Measurements from ENCODE around the gene MAIP1. TPM values are rescaled to one million over a fixed set of nuclear protein-coding genes. Genes with fewer than 3 reads are reported as not detected.

MAIP1 gene
- total and polyA plus RNA-seq, 4 donors = 15.6 to 27.8 (median 20.2) TPM

GRCh38 chr2:199943373-199943772 is 12.0 kb upstream of the MAIP1 start:
- no CpG with 5 or more reads among the region's 4 CpGs for WGBS (ENCODE audit: insufficient coverage)
- Histone ChIP-seq H3K36me3 (ENCODE audit: control insufficient read depth, insufficient read depth, low read length) (peaks cover 4% of the 10 kb centered on the region), H3K4me1 (ENCODE audit: control insufficient read depth, insufficient read depth, low read length) (no peaks in the 10 kb centered on the region), H3K4me3 (ENCODE audit: low read depth, low read length) (no peak overlapping the region), H3K27ac (ENCODE audit: low read depth, low read length) (no peak overlapping the region), H3K9me3 (ENCODE audit: control insufficient read depth, insufficient read depth, low read length) (no peaks in the 10 kb centered on the region), H3K27me3 (ENCODE audit: control insufficient read depth, insufficient read depth, low read length) (no peaks in the 10 kb centered on the region)
- DNase-seq (ENCODE audit: low read depth in 4 of 6, low spot score in 6 of 6) = no peak

GRCh38 chr2:199946196-199946595 is 9.2 kb upstream of the MAIP1 start:
- no peaks in the 10 kb centered on the region for H3K4me1 ChIP-seq (ENCODE audit: control insufficient read depth, insufficient read depth, low read length)
- no peaks in the 10 kb centered on the region for H3K9me3 ChIP-seq (ENCODE audit: control insufficient read depth, insufficient read depth, low read length)
- H3K36me3 ChIP-seq (ENCODE audit: control insufficient read depth, insufficient read depth, low read length) = no peaks in the 10 kb centered on the region
- DNase-seq (ENCODE audit: low read depth in 4 of 6, low spot score in 6 of 6) = no peak
- H3K4me3 ChIP-seq (ENCODE audit: low read depth, low read length) = no peak overlapping the region
- no peaks in the 10 kb centered on the region for H3K27me3 ChIP-seq (ENCODE audit: control insufficient read depth, insufficient read depth, low read length)
- WGBS (ENCODE audit: insufficient coverage) = no CpG with 5 or more reads among the region's 1 CpG
- no peak overlapping the region for H3K27ac ChIP-seq (ENCODE audit: low read depth, low read length)

DNA sequence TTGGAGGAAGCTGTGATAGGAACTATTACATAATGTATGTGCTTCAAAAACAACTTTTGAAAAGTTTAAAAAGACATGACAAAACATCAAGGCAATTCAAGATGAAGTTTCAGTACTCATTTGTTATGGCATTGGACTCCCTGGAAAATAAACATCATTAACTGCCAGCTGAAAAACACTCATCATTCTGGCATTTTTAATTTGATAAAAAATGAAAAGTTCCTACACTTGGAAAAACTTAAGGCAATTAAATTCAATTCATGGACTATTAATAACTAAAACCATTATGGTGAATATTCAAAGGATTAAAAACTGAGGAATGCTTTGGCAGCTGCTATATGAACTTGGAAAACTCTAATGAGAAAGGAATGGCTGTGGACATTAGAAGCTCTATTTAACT is 8.5 kb upstream of the MAIP1 start:
- Histone ChIP-seq H3K4me3 (ENCODE audit: low read depth, low read length) (no peak overlapping the region), H3K27ac (ENCODE audit: low read depth, low read length) (no peak overlapping the region), H3K4me1 (ENCODE audit: control insufficient read depth, insufficient read depth, low read length) (no peaks in the 10 kb centered on the region), H3K36me3 (ENCODE audit: control insufficient read depth, insufficient read depth, low read length) (no peaks in the 10 kb centered on the region), H3K27me3 (ENCODE audit: control insufficient read depth, insufficient read depth, low read length) (no peaks in the 10 kb centered on the region), H3K9me3 (ENCODE audit: control insufficient read depth, insufficient read depth, low read length) (no peaks in the 10 kb centered on the region)
- no peak for DNase-seq (ENCODE audit: low read depth in 4 of 6, low spot score in 6 of 6)

GRCh38 chr2:199950396-199950795 is 5.0 kb upstream of the MAIP1 start:
- no peaks in the 10 kb centered on the region for H3K9me3 ChIP-seq (ENCODE audit: control insufficient read depth, insufficient read depth, low read length)
- no peak overlapping the region for H3K4me3 ChIP-seq (ENCODE audit: low read depth, low read length)
- no peaks in the 10 kb centered on the region for H3K27me3 ChIP-seq (ENCODE audit: control insufficient read depth, insufficient read depth, low read length)
- peaks cover 8% of the 10 kb centered on the region for H3K4me1 ChIP-seq (ENCODE audit: control insufficient read depth, insufficient read depth, low read length)
- DNase-seq (ENCODE audit: low read depth in 4 of 6, low spot score in 6 of 6) = no peak
- WGBS (ENCODE audit: insufficient coverage) = 100% methylated on average over 3 of the region's 5 CpGs
- no peaks in the 10 kb centered on the region for H3K36me3 ChIP-seq (ENCODE audit: control insufficient read depth, insufficient read depth, low read length)
- H3K27ac ChIP-seq (ENCODE audit: low read depth, low read length) = no peak overlapping the region

DNA sequence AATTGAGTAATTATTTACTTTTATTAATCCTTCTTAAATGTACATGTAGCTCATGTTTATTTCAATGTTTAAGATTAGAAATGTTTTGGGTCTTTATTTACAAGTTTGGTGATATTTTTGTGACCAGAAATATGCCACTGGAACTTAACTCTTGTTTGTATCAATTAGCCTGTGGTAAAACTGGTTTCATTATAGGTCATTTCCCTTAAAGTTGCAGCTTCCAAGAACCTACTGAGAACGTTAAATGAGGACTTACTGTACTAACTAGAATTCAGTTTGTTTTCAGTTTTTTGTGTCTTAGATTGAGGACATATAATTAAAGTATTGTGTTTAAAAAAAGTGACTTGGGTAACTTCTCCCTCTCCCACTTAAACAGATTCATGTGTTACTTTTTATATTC is 4.4 kb upstream of the MAIP1 start:
- Histone ChIP-seq H3K27me3 (ENCODE audit: control insufficient read depth, insufficient read depth, low read length) (no peaks in the 10 kb centered on the region), H3K9me3 (ENCODE audit: control insufficient read depth, insufficient read depth, low read length) (no peaks in the 10 kb centered on the region), H3K4me3 (ENCODE audit: low read depth, low read length) (no peak overlapping the region), H3K36me3 (ENCODE audit: control insufficient read depth, insufficient read depth, low read length) (no peaks in the 10 kb centered on the region), H3K27ac (ENCODE audit: low read depth, low read length) (no peak overlapping the region), H3K4me1 (ENCODE audit: control insufficient read depth, insufficient read depth, low read length) (peaks cover 8% of the 10 kb centered on the region)
- DNase-seq (ENCODE audit: low read depth in 4 of 6, low spot score in 6 of 6) = no peak
- no CpG with 5 or more reads among the region's 1 CpG for WGBS (ENCODE audit: insufficient coverage)

DNA sequence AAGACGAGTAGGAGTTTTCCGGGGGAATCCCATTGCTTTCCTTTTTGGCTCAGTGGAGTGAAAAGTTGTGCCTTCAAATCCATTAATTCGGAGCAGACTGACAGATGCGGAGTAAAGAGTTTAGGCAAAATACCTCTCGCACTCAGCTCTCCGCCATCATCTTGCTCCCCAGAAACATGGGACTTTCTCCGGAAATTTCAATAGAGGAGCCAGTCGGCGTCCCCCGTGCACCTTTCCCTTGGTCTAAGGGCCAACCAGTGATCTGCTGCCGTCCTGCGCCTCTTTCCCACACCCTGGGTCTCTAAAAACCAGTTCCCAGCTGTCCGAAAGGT is 409 bp upstream of the MAIP1 start:
- 0% methylated on average over 12 of the region's 13 CpGs for WGBS (ENCODE audit: insufficient coverage)

GRCh38 chr2:199956062-199956380 is 639 bp downstream of the MAIP1 start:
- H3K36me3 ChIP-seq (ENCODE audit: control insufficient read depth, insufficient read depth, low read length) = peaks cover under 1% of the 10 kb centered on the region
- peak overlapping the region; percentile 98 for H3K27ac ChIP-seq (ENCODE audit: low read depth, low read length)
- 0% methylated on average over 10 of the region's 10 CpGs for WGBS (ENCODE audit: insufficient coverage)
- no peaks in the 10 kb centered on the region for H3K27me3 ChIP-seq (ENCODE audit: control insufficient read depth, insufficient read depth, low read length)
- peak overlapping the region; percentile 98 for H3K4me3 ChIP-seq (ENCODE audit: low read depth, low read length)
- H3K9me3 ChIP-seq (ENCODE audit: control insufficient read depth, insufficient read depth, low read length) = no peaks in the 10 kb centered on the region
- H3K4me1 ChIP-seq (ENCODE audit: control insufficient read depth, insufficient read depth, low read length) = peaks cover 13% of the 10 kb centered on the region
- DNase-seq (ENCODE audit: low read depth in 4 of 6, low spot score in 6 of 6) = no peak

More for the DNA sequence above, 409 bp upstream of the MAIP1 start:
- Histone ChIP-seq H3K4me1 (ENCODE audit: control insufficient read depth, insufficient read depth, low read length) (peaks cover 13% of the 10 kb centered on the region), H3K27me3 (ENCODE audit: control insufficient read depth, insufficient read depth, low read length) (no peaks in the 10 kb centered on the region), H3K4me3 (ENCODE audit: low read depth, low read length) (peak overlapping the region; percentile 98), H3K27ac (ENCODE audit: low read depth, low read length) (peak overlapping the region; percentile 98), H3K36me3 (ENCODE audit: control insufficient read depth, insufficient read depth, low read length) (no peaks in the 10 kb centered on the region), H3K9me3 (ENCODE audit: control insufficient read depth, insufficient read depth, low read length) (no peaks in the 10 kb centered on the region)
- no peak for DNase-seq (ENCODE audit: low read depth in 4 of 6, low spot score in 6 of 6)

DNA sequence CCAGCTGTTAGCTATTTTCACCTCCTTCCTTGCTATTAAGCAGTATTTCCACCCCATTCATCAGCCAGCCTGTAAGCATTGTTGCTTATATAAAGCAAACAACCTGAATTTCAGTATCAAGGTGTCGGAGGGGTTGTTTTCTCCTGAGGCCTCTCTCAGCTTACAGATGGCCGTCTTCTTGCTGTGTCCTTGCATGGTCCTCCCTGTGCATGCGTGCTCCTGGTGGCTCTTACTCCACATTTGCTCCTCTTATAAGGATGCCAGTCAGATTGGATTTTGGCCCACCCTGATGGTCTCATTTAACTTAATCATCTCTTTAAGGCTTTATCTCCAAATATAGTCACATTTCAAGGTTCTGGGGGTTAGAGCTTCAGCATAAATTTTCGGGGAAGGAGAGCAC is 2.6 kb downstream of the MAIP1 start:
- Histone ChIP-seq H3K27ac (ENCODE audit: low read depth, low read length) (no peak overlapping the region), H3K9me3 (ENCODE audit: control insufficient read depth, insufficient read depth, low read length) (no peaks in the 10 kb centered on the region), H3K27me3 (ENCODE audit: control insufficient read depth, insufficient read depth, low read length) (no peaks in the 10 kb centered on the region), H3K4me1 (ENCODE audit: control insufficient read depth, insufficient read depth, low read length) (peaks cover 13% of the 10 kb centered on the region), H3K4me3 (ENCODE audit: low read depth, low read length) (no peak overlapping the region), H3K36me3 (ENCODE audit: control insufficient read depth, insufficient read depth, low read length) (peaks cover 8% of the 10 kb centered on the region)
- WGBS (ENCODE audit: insufficient coverage) = 94% methylated on average over 3 of the region's 4 CpGs
- DNase-seq (ENCODE audit: low read depth in 4 of 6, low spot score in 6 of 6) = no peak

DNA sequence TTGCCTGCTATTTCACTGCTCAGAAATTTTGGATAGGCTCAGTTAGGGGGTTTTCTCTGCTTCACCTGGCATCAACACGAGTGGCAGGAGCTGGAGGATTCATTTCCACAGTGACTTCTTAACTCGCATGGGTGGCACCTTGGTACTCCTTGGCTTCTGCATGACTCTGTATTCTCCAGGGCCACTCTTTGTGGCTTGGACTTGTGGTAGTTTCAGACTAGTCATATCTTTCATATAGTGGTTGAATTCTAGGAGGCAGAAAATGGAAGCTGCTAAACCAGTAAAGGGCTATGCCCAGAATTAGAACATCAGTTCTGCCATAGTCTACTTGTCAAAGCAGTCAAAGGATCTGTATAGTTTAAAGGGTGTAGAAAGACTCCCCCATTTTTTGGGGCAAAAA is 6.8 kb downstream of the MAIP1 start:
- Histone ChIP-seq H3K4me1 (ENCODE audit: control insufficient read depth, insufficient read depth, low read length) (peaks cover under 1% of the 10 kb centered on the region), H3K36me3 (ENCODE audit: control insufficient read depth, insufficient read depth, low read length) (peaks cover 11% of the 10 kb centered on the region), H3K27me3 (ENCODE audit: control insufficient read depth, insufficient read depth, low read length) (no peaks in the 10 kb centered on the region), H3K4me3 (ENCODE audit: low read depth, low read length) (no peak overlapping the region), H3K9me3 (ENCODE audit: control insufficient read depth, insufficient read depth, low read length) (no peaks in the 10 kb centered on the region), H3K27ac (ENCODE audit: low read depth, low read length) (no peak overlapping the region)
- 90% methylated on average over 2 of the region's 2 CpGs for WGBS (ENCODE audit: insufficient coverage)
- no peak for DNase-seq (ENCODE audit: low read depth in 4 of 6, low spot score in 6 of 6)

DNA sequence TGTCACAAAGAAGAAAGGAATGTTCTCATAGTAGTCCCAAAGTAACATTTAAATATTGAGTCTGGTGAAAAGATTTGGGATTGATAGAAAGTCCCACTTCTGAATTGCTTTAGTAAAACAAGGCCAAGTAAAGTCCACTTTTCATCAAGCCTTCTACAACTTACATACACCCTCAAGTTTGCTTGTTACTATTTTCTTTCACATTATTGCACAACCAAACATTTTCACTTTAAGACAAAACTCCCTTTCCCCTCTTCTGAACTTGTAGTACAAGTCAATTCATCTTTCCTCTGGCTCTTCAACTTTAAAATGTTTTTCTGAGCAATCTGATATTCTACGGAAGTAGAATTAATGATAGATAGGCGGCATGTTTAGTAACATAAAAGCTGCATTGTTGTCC is 11.0 kb downstream of the MAIP1 start:
- no peak for DNase-seq (ENCODE audit: low read depth in 4 of 6, low spot score in 6 of 6)
- peaks cover 8% of the 10 kb centered on the region for H3K36me3 ChIP-seq (ENCODE audit: control insufficient read depth, insufficient read depth, low read length)
- no CpG with 5 or more reads among the region's 2 CpGs for WGBS (ENCODE audit: insufficient coverage)
- no peaks in the 10 kb centered on the region for H3K4me1 ChIP-seq (ENCODE audit: control insufficient read depth, insufficient read depth, low read length)
- no peak overlapping the region for H3K4me3 ChIP-seq (ENCODE audit: low read depth, low read length)
- H3K9me3 ChIP-seq (ENCODE audit: control insufficient read depth, insufficient read depth, low read length) = no peaks in the 10 kb centered on the region
- H3K27ac ChIP-seq (ENCODE audit: low read depth, low read length) = no peak overlapping the region
- no peaks in the 10 kb centered on the region for H3K27me3 ChIP-seq (ENCODE audit: control insufficient read depth, insufficient read depth, low read length)

- no CpG with 5 or more reads among the region's 1 CpG for WGBS (ENCODE audit: insufficient coverage)
- DNase-seq (ENCODE audit: low read depth in 4 of 6, low spot score in 6 of 6) = no peak
Measured at GRCh38 chr2:199966976-199967375, 11.6 kb downstream of the MAIP1 start.

More at GRCh38 chr2:199966976-199967375, 11.6 kb downstream of the MAIP1 start:
- Histone ChIP-seq H3K27me3 (ENCODE audit: control insufficient read depth, insufficient read depth, low read length) (no peaks in the 10 kb centered on the region), H3K9me3 (ENCODE audit: control insufficient read depth, insufficient read depth, low read length) (no peaks in the 10 kb centered on the region), H3K4me3 (ENCODE audit: low read depth, low read length) (no peak overlapping the region), H3K27ac (ENCODE audit: low read depth, low read length) (no peak overlapping the region), H3K36me3 (ENCODE audit: control insufficient read depth, insufficient read depth, low read length) (peaks cover 7% of the 10 kb centered on the region), H3K4me1 (ENCODE audit: control insufficient read depth, insufficient read depth, low read length) (no peaks in the 10 kb centered on the region)

All from spinal cord (tissue), 10 donors.